Measurements from ENCODE around the gene SLC8A1. TPM values are rescaled to one million over a fixed set of nuclear protein-coding genes. Genes with fewer than 3 reads are reported as not detected.

The SLC8A1 gene
- total and polyA plus RNA-seq, 10 of the 15 experiments (the other 5 are each of a cell fraction or from before 2014, with no cell fraction given) = under 0.01 to 1.2 (median 0.01) TPM; not detected in 3

DNA sequence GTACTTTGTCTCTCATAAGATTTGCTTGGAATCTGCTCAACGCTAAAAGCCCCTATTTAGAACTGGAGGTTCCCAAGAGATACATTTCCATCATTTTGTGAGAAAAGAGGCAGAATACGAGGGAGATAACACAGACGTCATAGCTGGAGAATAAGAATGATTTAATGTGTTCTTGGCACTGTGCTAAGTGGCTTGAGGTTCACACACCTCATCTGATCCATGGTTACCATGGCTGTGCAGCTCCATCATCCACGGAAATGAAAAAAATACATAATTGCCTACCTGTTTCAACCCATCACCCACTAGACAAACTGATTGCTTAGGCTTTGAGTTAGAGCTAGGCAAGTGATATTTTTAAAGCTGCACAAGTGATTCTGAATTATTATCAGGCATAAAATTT is 227.6 kb downstream of the SLC8A1 start:
- TF ChIP-seq SP1 (IDR thresholded peaks at IDR 0.05; ENCODE audit: low read depth, low read length) (no peak), JUNB (IDR thresholded peaks at IDR 0.05) (no peak), CBFB (IDR thresholded peaks at IDR 0.05; ENCODE audit: low read depth) (no peak), NR2F1 (conservative IDR thresholded peaks at IDR 0.05) (no peak), ZNF217 (IDR thresholded peaks at IDR 0.05) (no peak), YBX1 (IDR thresholded peaks at IDR 0.05) (no peak), POLR2AphosphoS2 (IDR thresholded peaks at IDR 0.05; ENCODE audit: low read depth, low read length) (no peak), RAD21 (IDR thresholded peaks at IDR 0.05; ENCODE audit: insufficient read depth, low read depth, low read length) (no peak), ESRRA (IDR thresholded peaks at IDR 0.05; ENCODE audit: low read length) (no peak), ZBED1 (IDR thresholded peaks at IDR 0.05; ENCODE audit: borderline replicate concordance) (no peak), BRCA1 (IDR thresholded peaks at IDR 0.05; ENCODE audit: low read depth, low read length) (no peak), WRNIP1 (IDR thresholded peaks at IDR 0.05; ENCODE audit: borderline replicate concordance, low read depth, low read length) (no peak), SMAD1 (IDR thresholded peaks at IDR 0.05; ENCODE audit: low read depth, partially characterized antibody) (no peak), STAT3 (IDR thresholded peaks at IDR 0.05; ENCODE audit: low read depth, low read length) (no peak)
- TF ChIP-seq, protein P1, sequence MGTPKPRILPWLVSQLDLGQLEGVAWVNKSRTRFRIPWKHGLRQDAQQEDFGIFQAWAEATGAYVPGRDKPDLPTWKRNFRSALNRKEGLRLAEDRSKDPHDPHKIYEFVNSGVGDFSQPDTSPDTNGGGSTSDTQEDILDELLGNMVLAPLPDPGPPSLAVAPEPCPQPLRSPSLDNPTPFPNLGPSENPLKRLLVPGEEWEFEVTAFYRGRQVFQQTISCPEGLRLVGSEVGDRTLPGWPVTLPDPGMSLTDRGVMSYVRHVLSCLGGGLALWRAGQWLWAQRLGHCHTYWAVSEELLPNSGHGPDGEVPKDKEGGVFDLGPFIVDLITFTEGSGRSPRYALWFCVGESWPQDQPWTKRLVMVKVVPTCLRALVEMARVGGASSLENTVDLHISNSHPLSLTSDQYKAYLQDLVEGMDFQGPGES (IDR thresholded peaks at IDR 0.05) = no peak
- TF ChIP-seq, protein P2, sequence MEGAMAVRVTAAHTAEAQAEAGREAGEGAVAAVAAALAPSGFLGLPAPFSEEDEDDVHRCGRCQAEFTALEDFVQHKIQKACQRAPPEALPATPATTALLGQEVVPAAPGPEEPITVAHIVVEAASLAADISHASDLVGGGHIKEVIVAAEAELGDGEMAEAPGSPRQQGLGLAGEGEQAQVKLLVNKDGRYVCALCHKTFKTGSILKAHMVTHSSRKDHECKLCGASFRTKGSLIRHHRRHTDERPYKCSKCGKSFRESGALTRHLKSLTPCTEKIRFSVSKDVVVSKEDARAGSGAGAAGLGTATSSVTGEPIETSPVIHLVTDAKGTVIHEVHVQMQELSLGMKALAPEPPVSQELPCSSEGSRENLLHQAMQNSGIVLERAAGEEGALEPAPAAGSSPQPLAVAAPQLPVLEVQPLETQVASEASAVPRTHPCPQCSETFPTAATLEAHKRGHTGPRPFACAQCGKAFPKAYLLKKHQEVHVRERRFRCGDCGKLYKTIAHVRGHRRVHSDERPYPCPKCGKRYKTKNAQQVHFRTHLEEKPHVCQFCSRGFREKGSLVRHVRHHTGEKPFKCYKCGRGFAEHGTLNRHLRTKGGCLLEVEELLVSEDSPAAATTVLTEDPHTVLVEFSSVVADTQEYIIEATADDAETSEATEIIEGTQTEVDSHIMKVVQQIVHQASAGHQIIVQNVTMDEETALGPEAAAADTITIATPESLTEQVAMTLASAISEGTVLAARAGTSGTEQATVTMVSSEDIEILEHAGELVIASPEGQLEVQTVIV (IDR thresholded peaks at IDR 0.05; ENCODE audit: borderline replicate concordance, partially characterized antibody) = no peak
- TF ChIP-seq, protein P3, sequence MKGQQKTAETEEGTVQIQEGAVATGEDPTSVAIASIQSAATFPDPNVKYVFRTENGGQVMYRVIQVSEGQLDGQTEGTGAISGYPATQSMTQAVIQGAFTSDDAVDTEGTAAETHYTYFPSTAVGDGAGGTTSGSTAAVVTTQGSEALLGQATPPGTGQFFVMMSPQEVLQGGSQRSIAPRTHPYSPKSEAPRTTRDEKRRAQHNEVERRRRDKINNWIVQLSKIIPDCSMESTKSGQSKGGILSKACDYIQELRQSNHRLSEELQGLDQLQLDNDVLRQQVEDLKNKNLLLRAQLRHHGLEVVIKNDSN (IDR thresholded peaks at IDR 0.05; ENCODE audit: borderline replicate concordance, extremely low read length, insufficient read depth, low read depth, low read length) = no peak
- TF ChIP-seq, protein P4, sequence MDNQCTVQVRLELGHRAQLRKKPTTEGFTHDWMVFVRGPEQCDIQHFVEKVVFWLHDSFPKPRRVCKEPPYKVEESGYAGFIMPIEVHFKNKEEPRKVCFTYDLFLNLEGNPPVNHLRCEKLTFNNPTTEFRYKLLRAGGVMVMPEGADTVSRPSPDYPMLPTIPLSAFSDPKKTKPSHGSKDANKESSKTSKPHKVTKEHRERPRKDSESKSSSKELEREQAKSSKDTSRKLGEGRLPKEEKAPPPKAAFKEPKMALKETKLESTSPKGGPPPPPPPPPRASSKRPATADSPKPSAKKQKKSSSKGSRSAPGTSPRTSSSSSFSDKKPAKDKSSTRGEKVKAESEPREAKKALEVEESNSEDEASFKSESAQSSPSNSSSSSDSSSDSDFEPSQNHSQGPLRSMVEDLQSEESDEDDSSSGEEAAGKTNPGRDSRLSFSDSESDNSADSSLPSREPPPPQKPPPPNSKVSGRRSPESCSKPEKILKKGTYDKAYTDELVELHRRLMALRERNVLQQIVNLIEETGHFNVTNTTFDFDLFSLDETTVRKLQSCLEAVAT (IDR thresholded peaks at IDR 0.05) = no peak
- TF ChIP-seq, protein P5, sequence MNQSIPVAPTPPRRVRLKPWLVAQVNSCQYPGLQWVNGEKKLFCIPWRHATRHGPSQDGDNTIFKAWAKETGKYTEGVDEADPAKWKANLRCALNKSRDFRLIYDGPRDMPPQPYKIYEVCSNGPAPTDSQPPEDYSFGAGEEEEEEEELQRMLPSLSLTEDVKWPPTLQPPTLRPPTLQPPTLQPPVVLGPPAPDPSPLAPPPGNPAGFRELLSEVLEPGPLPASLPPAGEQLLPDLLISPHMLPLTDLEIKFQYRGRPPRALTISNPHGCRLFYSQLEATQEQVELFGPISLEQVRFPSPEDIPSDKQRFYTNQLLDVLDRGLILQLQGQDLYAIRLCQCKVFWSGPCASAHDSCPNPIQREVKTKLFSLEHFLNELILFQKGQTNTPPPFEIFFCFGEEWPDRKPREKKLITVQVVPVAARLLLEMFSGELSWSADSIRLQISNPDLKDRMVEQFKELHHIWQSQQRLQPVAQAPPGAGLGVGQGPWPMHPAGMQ (IDR thresholded peaks at IDR 0.05; ENCODE audit: borderline replicate concordance) = no peak
- FAIRE-seq = no peak

More for the DNA sequence above, 227.6 kb downstream of the SLC8A1 start:
- intact Hi-C loops (cut with micrococcal nuclease; ENCODE audit: unreplicated experiment) = no loop called here
- in situ Hi-C loops (cut with MboI) = no loop called here
- Histone ChIP-seq H3K27ac (ENCODE audit: control insufficient read depth, insufficient read depth) (no peak overlapping the region), H3K4me3 (no peak overlapping the region), H3K9me3 (replicated peaks; ENCODE audit: control insufficient read depth, insufficient read depth, low read length) (no peaks in the 10 kb centered on the region), H3K79me2 (ENCODE audit: control insufficient read depth, insufficient read depth, low read length) (no peaks in the 10 kb centered on the region), H2AFZ (ENCODE audit: control insufficient read depth, low read depth, low read length) (no peak overlapping the region), H3K27me3 (replicated peaks in 1 of 2; ENCODE audit: control insufficient read depth in 2 of 2, insufficient read depth in 2 of 2, low read length in 1 of 2) (no peaks in the 10 kb centered on the region), H3K4me2 (ENCODE audit: control insufficient read depth, insufficient read depth) (no peak overlapping the region), H3K9ac (ENCODE audit: control insufficient read depth, insufficient read depth, low read length) (no peak overlapping the region), H3K4me1 (ENCODE audit: control insufficient read depth, insufficient read depth, low read length) (no peaks in the 10 kb centered on the region), H4K20me1 (ENCODE audit: control insufficient read depth, insufficient read depth) (no peaks in the 10 kb centered on the region), H3K36me3 (ENCODE audit: control insufficient read depth in 2 of 2, insufficient read depth in 2 of 2, low read length in 1 of 2) (no peaks in the 10 kb centered on the region)
- DNase-seq (ENCODE audit: low read depth, low spot score) (no peak), ATAC-seq (no peak)
- BruUV-seq (replicated peaks) = no TSS peak
- ChIA-PET CTCF (no interaction called here), RAD21 (ENCODE audit: unreplicated experiment) (no interaction called here), SMC1A (ENCODE audit: uncharacterized antibody, unreplicated experiment) (interaction anchor here (0.9 kb wide), 1 partner anchor 9 kb away, joined by 3 read pairs; no protein-coding TSS in a partner anchor), POLR2A (no interaction called here)
- 17% methylated on average over 4 of the region's 4 CpGs for WGBS (ENCODE audit: insufficient coverage, insufficient replicate concordance, low lambda C conversion rate, missing lambda C conversion rate)

Measured in GM12878 (cell line).